Activated naive CD4-positive, alpha-beta T cell (primary cell): ENCODE measurements around the gene DNTT.

Source experiments
- DNase-seq, 4 experiments: peaks; one replicate each; lab custom pipeline; 2025; lab: John Stamatoyannopoulos, UW

The DNTT gene

DNA sequence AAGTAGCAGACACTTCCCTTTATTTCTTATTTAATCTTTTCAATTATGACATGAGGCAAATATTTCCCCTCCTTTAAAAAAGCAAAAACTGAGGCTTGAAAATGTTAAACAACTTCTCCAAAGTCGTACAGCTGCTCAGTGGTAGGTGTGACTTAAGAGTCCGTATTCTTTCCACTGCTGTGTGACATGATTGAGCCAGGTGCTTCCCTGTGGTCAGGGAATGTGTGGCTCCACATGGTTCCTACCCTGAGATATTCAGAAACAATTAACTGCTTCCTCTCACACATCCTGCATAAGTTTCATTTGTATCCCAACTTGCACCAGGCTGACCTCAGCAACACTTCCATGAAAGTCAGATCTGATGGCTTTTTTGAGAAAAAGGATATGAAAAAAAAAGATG is 41.0 kb downstream of the DNTT start:
- DNase-seq: no peak

DNA sequence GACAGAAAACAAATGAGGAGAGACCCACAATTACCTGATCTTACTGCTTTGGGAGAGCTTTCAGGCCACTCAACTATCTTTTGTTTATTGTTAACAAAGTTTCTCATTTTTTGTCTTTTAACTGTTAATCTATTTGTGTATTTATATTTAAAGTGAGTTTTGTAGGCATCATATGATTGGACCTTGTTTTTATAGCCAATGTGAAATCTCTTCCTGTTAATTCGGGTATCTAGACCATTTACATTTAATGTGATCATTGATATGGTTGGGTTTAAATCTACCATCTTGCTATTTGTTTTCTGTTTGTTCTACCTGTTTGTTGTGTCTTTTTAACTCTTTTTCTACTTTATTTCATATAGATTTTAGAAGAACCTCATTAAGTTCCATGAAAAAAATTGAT is 42.1 kb downstream of the DNTT start:
- DNase-seq: no peak

DNA sequence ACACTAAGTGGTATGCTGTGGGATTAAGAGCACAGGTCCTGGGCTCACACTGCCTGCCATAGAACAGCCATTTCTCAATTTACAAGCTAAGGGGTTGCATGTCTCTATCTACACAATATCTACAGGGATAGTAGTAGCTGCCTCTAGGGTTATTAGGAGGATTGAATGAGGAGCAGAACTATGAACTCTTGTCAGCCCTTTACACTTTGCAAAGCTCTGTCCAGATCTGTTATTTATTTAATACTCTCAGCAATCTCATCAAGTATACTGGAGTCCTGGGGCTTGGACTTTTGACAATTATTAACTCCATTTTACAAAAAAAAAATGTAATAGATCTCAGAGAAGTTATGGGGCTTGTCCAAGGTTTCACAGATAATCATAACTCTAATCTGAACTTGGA is 47.8 kb downstream of the DNTT start:
- no peak for DNase-seq

DNA sequence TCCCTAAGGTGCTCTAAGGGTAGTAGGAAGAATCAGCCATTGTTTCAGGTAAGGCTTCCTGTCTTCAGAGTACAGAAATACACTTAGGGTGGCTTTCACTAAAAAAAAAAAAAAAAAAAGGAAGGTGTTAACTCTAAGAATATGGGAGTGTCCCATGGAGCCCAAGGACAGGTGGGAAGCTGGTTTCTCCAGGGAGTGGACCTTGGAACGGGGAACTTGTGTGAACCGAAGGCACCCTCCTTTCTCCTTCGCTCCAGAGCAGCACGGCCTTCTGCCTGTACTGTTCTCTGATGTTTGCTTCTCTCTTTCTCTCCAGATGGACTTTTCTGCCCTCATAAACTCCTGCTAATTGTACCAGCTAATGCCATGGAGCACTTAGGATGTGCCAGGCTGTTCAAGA is 48.3 kb downstream of the DNTT start:
- DNase-seq: no peak

DNA sequence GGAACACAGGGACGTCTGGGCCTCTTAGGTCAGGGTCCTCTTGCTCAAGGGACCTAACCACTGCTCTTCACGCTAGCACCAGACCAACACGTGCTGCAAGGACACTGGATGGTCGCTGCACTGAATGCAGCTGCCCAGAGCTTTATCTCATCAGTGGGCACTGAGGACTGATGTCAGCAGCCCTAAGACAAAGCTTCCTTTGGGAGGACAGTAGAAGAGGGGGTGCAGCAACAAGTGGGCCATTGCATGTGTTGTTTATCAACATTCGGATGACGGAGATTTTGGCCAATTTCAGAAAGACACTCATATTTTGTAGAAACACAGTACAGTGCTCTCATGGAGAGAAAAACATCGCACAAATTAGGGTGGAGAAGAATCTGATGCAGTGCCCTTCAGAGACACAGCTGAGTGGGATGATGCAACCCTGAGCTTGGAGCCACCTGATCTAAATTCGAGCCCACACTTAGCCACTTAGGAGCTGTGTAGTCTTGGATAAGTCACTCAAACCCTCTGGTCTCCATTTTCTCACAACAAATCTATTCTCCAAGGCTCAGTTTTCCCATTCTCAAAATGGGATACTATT is 52.9 kb downstream of the DNTT start:
- no peak for DNase-seq

DNA sequence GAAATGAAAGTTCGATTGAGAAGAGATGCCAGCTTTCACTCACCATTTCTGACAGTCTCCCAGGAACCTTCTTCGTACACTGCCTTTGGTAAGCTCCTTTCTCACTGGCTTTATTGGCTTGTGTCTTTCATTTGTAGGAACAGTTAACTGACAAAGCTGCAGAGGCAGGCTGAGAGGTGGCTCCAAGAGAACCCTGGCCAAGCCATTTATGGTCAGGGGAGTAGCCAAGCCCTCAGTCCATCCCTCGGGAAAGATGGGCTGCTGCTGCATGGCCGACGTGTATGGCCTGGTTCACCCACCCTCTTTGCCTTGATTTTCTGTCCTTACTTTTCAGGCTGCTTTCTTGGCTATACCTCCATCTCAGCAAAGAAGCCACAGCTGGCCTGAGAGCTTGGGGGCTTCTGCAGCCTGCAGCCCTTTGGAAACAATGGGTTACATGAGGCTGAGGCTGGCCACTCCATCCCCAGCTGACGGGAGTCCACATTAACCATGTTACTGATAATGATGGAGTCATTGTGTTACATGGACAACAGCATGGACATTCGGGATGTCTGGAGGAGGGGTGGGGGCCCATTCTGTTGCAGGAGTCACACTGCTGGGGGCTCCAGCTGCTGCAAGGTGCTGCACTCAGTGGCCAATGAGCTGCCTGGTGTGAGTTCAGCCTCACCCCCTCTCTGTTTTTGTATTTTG is 54.8 kb downstream of the DNTT start, which contains the start of gene OPALIN:
Gene OPALIN, minus strand, starts transcription at position 152 of the 690 bp plus-strand sequence. Its CDS starts 106 bp downstream, at position 46.
- DNase-seq: no peak

DNA sequence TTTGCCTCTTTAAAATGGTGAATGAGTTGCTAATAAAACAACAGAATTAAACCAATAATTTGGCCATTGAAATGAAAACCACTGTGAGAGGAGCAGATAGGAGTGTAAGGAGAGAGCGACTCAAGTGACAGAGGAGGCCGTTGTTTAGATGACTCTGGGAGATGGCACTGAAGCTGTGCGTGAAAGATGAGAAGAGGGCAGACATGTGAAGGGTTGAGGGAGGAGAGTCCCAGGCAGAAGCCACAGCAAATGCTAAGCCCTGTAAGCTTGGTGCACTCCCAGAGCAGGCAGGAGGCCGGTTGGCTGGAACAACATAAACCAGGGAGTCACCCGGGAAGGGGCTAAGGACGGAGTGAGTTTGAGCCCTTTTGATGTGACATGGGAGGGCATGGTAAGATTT is 55.4 kb downstream of the DNTT start:
- no peak for DNase-seq

DNA sequence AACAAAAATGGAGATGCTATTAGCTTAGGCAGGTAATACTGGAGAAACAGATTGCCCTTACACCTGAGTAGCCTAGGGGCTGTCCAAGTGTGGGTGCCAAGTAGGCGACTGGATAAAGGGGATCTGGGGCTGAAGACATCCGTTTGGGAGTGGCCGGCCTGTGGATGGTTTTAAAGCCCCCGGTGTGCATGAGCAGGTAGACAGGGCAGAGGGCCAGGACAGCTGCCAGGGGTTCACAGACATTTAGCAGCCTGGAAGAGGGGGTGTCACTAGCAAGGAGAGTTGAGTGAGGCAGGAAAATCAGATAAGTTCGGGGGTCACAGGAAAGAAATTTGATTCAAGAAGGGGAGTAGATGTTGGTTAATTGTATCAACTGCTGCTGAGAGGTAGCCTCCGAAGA is 56.1 kb downstream of the DNTT start:
- no peak for DNase-seq

DNA sequence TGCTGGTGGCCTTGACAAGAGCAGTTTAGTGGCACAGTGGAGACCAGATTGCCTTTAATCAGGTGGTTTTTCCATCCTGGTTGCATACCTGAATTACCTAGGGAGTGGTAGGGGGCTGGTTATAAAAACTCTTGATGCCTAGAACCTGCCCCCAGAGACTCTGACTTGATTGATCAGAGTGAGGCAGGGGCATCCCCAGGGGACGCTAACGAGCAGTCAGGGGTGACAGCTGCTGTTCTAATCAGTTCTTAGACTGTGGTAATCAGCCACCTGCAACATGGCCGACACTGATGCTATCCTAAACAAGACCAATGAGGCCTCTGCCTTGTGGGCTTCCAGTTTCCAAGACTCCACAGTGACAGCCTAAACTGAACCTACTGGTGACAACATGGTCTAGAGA is 56.5 kb downstream of the DNTT start:
- no peak for DNase-seq

DNA sequence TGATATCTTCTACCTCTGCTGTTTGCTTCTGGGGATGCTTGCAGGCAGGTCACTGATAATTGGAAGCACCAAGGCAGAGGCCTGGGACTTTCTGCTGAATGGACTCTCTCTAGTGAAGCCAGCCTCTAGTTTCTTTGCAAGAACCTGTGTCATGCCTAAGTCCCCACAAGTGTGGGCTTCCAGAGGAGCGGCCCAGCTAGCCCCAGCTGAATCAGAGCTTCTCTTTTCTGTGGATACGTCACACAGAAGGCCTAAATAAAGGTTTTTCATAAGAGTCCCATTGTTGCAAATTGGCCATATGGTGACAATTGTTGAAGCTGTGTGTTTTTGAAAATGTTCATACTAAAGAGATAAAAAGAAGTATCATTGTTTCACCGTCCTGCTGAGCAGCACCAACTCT is 61.3 kb downstream of the DNTT start:
- no peak for DNase-seq

DNA sequence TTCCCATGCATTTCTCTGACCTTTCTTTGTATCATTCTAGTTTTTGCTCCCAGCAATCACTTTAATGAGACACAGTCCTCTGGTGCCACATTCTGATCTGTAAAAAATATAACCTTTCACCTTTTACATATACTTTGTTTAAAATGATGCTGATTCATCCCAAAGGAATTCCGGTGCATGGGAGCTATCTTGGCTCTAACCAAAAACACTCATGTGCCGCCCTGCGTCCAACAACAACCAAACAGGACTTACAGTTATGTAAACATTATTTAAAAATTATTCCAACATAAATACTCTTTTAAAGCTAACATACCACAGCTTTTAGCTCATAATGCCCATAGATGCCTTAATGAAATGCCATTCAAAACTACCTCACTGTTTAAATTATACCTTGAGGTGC is 62.3 kb downstream of the DNTT start:
- no peak for DNase-seq

DNA sequence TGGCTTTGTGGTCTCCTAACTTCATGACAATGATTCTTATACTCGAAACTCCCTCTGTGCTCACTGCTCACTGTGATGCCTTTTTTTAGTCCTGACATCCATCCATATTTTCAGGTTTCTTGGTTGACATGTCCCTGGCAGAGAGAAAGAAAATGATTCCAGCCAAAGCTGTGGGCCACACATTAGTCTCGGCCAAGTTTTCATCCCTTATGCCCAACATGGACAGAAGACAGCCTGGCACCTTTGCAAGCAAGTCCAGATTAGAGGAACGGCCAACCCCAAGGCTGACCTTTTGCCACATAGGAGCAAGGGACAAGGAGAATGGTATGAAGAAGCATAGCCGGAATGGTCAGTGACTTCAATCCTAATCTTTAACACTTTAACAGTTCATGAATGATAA is 63.2 kb downstream of the DNTT start:
- DNase-seq: no peak

DNA sequence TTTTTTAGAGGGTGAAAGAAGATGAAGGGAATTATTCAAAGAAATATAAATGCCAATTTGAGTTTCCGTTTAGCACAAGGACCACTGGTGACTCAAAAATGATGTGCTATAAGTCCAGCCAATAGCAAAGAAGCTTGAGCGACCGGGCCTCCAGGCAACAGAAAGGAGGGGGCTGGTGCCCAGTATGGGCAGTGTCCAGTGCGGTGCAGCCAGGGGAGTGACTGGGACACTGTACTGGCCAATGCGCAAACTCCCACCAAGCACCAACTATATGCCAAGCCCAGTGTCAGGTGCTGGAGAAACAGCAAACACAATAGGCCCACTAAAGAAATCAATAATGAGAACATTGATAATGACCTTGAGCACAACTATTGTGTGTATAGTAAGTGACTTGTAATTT is 64.7 kb downstream of the DNTT start:
- no peak for DNase-seq

DNA sequence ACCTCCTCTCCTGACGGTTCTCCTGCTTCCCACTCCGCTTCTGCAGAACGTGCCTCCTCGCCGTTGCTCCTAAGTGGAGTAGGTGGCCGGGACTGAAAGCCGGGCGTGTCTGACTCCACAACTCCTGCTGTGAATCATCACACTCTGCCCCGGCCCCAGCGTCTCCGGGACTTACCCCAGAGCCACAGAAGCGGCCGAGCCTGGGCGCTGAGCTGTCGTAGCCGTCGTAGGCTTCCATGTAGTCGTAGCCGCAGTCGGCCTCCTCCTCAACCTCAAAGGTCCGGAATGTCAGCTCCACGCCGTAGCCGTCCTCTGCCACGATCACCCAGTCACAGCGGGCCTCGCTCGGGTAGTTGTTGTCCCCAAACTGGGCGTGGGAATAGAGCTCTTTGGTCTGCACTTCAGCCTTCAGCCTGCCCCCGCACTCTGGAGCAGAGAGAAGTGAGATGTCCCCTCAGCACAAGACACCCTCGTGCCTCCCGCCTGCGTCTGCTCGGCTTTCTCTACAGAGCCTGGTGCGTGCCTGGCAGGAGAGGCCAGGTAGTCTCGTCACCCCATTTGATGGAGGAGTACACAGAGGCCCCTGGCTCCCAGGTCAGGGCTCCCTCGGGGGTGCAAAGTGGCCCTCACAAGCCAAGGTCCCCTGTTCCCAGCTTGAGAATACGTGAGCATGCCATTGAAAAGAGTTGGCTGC is 65.8 kb downstream of the DNTT start:
- DNase-seq: no peak

DNA sequence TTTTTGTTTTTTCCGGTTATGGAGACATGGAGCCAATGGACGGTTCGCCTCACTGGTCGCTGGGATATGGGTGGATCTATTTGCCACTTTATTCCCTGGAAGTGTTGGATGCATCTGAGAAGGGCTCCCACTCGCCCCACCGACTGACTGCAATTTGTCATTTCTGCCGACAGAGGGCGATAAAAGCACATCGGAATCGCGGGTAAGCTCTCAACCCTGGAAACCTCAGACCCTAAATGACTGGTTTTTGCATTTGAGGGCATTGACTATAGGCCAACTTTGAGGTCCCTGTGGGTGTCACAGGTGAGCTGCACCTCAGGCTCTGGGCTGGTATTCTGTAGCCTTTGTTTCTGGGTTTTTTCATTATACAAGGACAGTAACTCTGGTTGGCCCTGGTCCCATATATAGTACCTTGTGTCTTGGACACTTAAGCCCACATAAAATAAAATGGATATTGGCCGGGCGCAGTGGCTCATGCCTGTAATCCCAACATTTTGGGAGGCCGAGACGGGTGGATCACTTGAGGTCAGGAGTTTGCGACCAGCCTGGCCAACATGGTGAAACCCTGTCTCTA is 66.4 kb downstream of the DNTT start:
- peak in 3 of 4 experiments; percentile 12 to 29 (median 25) for DNase-seq

DNA sequence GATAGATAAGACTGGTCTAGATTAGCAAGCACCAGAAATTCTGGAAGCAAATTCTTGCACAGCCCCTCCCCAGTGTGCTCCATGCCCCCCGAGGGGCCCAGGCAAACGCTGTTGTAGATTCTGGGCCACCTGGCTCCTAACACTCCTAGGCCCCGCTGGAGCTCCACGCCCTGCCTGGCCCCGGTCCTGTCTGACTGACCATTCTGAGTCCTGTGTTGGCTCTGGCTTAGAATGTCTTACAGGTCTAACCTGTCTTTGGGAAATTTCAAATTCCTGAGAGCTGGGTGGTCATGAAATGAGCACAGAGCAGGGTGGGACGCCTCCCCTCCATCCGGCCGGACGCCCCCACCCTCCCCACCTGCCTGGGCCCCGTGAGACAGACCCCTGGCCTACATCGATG is 67.1 kb downstream of the DNTT start:
- no peak for DNase-seq

DNA sequence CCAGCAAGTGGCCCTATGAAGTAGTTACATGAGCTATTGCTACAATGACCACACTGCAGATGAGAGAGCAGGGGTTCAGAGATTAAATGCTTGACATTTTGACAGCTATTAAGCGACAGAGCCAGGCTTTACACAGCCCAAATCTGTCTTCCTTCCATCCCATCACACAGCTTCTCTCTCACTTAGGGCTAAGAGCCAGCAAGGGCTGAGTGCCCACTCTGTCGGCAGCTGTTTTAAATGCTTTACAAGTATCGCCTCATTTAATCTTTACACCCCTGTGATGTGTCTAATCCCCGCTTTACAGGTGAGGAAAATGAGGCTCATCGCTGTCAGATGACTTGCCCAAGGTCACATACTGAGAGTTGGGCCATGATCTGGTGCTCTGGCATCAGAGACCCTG is 69.8 kb downstream of the DNTT start:
- no peak for DNase-seq

DNA sequence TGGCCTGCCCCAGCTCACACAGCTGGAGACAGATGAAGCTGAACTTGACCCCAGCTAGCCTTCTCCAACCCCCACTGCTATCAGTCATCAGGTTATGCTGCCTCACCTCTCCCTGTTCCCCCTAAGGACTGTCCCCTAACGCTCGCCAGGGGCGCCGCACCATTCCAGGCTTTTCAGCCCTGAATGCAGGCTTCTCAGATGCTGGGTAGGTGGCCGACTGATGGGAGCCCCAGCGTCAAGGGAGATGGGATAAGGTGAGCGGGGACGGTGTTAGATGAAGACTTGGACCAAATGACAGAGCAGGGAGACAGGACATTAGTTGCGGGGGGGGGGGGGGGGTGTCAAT is 70.4 kb downstream of the DNTT start:
- DNase-seq: no peak

DNA sequence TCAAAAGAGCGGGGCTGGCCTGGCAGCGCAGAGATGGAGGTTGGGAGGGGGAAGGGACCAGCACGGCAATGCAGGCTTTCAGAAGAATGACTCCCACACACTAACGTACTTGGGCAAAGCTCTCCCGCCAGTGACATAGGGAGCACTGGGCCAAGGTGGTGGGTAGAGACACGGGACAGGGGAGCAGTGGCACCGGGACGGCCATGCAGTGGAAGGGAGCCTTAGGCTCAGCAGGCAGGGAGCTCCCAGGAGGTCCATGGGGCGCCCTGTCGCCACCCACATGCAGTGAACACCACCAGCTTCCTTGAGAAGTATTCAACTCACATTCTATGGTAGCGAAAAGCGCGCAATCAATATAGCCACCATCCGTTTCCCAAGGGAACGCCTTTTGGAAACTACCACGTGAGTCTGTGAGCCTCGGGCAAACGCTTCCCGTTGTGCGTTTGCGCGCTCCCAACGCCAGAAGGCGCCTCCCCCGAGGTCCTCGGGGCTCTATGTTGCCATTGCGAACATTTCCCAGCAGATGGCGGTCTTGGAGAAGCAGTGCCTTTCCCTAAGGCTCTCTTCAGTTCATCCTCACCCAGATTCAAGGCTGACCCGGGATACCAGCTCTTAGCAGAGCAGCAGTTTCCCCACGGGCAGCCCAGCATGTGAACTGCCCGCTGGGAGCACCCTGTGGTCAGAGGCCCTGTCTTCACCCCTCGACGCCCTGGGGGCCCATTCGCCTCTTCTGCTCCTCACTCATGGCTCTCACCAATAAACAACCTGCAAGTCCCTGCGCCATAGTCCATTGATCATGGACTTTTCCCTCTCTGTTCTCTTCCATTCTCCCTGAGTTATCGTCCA is 71.0 kb downstream of the DNTT start:
- DNase-seq: peak; percentile 19 to 53 (median 41)

DNA sequence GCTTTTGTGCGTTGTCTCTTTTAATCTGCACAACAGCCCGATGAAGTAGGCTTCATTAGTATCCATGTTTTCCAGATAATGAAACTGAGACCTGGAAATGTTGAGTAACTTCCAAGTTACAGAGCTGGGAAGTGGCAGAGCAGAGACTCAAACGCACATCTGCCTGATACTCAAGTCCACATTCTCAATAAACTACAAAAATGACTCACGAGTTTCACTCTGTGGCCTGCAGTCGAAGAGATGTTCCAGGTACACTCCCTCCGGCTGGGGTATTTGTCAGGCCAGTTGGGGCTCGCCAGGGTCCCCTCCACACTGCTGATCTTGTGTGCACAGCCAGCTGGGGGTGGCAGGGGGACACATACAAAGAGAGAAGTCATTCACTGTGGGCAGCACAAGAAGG is 72.2 kb downstream of the DNTT start:
- no peak for DNase-seq

DNA sequence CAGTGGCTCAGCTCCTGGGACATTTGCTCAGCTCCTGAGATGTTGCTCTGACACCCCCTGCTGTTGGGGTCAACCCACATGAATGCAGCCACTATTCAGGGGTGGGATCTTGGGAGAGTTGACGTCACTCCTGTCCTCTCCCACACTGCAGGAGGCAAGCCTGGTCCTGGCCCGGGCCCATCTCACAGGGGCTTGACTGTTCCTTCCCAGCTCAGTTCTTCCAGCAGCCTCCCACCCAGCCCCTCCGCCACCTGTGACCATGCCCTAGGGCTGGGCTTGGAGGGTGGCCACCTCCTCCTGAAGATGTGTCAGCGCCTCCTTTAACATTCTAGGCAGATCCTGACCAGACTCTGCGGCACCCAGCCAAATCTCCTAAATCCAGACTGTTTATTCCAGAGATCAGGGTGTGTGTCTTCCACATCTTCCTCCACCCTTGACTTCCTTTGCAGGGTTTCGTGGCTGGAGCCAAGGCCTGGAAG is 73.6 kb downstream of the DNTT start:
- no peak for DNase-seq

DNA sequence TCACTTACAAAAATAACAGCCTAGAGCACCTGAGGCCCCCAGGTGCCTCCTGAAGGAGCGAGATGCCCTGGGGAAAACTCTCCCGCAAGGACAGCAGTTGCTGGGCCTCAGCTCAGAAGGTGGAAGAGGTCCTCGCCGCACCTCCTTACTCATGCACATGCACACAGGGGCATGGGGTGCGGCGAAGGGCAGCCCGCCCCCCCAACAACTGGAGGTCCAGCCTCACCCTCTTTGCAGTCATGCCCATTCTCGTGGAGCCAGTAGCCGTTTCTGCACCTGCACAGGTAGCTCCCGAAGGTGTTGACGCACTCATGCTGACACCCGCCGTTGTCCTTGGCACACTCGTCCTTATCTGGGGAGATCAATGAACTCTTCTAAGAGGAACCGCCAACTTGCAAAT is 74.5 kb downstream of the DNTT start:
- DNase-seq: no peak
